HG02642 (cell line): ENCODE measurements around the gene GPAT2.
"Not testable (repeated sequence)": the region's sequence is repeated elsewhere in the genome, so short reads cannot be mapped to it uniquely, and the experiment has no call there.

Experiments used
- ATAC-seq: cut with Tn5 transposase; IDR thresholded peaks from one replicate; pipeline ENCODE4 v1.9.1; 2021; ENCODE audit warnings: mild to moderate bottlenecking; ENCODE audit not compliant: unreplicated experiment, poor library complexity

Gene GPAT2, protein sequence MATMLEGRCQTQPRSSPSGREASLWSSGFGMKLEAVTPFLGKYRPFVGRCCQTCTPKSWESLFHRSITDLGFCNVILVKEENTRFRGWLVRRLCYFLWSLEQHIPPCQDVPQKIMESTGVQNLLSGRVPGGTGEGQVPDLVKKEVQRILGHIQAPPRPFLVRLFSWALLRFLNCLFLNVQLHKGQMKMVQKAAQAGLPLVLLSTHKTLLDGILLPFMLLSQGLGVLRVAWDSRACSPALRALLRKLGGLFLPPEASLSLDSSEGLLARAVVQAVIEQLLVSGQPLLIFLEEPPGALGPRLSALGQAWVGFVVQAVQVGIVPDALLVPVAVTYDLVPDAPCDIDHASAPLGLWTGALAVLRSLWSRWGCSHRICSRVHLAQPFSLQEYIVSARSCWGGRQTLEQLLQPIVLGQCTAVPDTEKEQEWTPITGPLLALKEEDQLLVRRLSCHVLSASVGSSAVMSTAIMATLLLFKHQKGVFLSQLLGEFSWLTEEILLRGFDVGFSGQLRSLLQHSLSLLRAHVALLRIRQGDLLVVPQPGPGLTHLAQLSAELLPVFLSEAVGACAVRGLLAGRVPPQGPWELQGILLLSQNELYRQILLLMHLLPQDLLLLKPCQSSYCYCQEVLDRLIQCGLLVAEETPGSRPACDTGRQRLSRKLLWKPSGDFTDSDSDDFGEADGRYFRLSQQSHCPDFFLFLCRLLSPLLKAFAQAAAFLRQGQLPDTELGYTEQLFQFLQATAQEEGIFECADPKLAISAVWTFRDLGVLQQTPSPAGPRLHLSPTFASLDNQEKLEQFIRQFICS

DNA sequence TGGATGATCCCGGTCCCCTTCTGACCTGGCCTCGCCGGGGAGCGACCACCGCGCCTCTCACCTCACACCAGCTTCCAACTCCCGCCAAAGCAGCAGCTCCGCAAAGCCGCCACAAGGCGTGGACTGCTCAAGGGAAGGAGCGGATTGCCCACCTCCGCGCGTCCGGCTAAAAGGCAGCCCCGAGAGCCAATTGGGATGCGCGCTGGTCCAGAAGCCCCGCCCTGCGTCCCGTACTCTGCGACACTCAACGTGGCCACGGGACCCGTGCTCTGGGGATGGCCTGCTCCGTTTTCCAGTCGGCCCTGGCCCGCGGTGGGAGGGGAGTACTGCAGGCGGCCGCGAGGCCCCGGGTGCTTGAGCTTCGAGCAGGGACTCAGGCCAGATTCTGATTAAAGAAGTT is at the start of gene GPAT2:
Gene GPAT2, minus strand, starts transcription at position 125 of the 400 bp plus-strand sequence. CDS start 2,557 bp downstream, outside the sequence.
- not testable (repeated sequence) for ATAC-seq

DNA sequence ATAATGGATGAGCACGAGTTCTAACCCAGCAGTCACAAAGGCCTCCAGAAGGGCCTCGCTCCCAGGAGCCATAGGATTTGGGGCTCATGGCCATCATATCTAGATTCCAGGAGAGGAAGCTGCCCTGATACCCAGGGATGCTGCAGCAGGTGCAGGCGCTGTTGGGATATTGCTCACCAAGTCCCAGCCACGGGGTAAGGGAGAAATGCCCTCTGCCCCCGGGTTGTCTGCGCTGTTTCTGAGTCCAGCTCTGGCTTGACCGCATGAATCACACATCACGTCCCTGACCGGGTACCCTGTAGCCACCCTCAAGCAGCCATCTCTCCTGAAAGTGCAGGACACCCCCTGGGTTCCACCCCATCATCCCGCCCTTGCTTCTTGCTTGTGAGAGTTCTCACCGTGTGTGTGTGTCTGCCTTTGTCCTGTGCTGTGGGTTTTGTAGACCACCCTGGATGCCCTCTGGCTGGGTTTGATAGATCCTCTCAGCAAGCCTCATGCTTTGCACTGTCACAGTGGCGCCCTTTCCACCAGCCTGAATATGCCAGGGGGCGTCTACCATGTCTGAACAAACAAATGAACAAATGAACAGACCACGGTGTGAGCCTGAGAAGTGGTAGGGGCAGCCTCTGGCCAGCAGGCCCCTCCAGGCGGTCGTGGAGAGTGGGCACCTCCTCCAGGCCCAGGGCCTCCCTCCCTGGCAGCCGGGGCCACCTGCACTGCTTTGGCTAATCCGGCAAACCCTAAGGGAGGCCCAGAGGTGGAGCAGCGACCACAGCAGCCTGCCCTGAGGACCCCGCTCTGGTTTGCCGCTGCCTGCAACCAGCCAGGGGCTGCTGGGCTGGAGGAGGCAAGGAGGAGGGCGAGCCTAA is 49.5 kb upstream of the GPAT2 start:
- no peak for ATAC-seq

DNA sequence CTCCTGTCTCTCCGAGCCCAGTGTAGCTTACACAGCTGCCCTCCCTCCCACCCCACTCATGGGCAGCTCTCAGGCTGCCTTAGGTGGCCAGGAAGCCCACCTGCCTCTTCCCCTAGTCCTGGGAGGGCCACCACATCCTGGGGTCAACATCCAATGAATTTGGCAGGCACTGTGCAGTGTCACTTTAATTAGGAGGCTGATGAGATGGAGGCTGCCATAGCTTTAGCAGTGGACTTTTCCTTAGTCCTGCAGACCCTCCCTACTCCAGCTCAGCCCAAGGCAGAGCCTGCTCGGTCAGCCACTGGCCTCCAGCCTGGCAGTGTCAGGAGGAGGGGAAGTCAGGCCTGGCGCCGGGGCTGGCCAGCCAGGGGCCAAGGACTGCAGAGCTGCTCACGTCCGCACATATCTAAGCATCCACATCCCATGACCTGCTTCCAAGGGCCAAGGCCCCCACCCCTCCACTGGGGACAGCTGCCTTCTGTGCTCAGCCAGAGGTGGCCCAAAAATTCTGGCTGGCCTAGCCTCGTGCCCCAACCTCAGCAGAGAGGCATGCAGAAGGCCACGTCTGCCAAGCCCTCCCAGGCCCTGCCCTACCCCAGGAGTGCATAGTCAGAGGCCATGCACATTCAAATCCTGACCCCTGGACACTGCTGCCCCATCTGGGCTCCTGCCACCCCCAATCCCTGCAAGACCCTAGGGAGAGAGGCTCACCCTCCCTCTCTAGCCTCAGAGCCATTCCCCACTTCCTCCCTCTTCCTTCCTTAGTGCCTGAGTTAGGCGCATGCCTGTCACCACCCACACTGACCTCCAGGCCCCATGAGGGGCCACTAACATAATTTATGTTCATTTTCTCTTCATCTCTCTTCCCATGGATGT is 48.6 kb upstream of the GPAT2 start:
- no peak for ATAC-seq

DNA sequence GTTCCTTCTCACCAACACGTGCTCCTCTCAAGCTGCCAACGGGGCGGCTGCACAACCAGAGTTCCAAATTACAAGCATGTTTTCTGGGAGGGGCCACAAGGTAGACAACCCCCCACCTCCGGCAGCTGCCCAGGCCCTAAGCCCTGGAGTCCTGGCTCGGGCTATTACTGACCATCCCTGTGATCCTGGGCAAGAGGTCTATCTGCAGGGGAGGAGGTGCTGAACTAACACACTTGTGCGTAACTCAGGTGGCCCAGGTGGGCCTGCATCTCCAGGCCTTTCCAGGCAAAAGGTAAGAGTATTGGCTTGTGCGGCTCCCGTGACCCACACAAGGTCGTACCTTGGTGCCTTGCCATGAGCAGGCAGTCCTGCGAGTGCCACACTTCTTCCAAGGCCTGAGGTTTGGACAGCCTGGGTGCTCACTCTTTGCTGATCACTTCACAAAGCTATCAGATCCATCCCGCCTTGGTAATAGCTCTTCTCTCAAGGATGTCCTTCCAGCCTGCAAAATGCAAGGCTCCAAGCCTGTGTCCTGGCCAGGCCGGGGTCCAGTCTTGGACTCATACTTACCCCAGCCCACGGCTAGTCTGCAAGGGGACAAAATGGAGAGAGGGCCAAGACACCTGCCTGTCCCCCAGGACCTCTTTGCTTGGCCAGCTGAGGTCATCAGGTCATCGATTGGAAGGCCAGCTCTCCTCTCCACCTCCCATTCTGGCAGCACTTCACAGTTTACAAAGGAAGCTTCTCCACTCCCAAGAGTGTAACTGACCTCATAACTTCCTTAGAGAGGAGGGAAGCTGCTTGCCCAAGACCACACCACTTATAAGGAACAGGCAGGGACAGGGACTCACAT is 47.7 kb upstream of the GPAT2 start:
- no peak for ATAC-seq

DNA sequence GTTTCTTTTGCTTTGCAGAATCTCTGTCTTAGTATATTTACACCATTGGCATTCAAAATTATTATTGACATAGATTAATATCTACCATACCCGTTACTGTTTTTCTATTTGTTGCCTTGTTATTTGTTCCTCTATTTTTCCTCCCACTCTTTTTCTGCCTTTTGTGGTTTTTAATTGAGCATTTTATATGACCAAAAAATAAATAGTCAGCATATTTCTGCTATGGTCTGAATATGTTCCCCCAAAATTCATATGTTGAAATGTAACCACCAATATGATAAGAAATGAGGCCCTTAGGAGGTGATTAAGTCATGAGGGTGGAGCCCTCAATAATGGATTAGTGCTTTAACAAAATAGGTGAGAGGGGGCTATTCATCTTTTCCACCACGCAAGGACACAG is 46.3 kb upstream of the GPAT2 start:
- ATAC-seq = no peak

DNA sequence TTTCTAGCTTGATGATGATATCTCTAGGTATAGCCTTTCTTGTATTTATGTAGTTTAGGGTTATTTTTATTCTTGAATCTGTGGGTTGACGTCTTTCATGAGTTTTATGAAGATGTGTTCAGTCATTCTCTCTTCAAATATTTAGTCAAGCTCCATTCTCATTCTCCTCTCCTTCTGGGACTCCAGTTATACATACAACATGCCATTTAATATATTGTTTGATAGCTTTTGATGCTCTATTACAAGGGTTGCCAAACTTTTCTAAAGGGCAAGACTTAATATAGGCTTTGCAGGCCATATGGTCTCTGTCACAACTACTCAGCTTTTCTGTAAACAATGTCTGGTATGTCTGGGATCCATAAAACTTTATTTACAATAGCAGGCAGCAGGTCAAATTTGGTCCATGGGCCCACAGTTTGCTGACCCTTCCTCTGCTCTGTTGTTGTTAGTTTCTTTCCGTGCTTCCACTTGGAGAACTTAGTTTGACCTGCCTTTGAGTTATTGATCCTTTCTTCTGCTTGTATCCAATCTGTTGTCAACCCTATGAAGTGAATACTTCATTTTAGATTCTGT is 40.6 kb upstream of the GPAT2 start:
- no peak for ATAC-seq

DNA sequence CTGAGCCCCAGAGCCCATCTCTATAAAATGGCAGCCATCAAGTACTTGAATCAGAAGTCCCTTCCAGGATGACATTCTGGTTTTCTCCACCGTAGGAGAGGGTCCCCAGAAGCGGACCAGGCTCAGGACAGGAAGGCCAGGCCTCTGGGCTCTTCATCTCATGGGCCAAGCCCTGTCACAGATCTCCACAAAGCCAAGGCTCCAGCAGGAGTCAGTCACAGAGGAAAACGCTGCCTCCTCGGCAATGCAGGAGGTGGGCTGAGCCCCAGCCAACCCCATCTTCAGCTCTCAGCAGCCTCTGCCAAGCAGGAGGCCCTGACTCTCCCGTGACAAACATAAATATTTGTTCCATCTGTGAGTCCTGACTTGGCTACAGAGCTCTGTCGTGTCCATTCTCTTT is 39.4 kb upstream of the GPAT2 start:
- no peak for ATAC-seq

DNA sequence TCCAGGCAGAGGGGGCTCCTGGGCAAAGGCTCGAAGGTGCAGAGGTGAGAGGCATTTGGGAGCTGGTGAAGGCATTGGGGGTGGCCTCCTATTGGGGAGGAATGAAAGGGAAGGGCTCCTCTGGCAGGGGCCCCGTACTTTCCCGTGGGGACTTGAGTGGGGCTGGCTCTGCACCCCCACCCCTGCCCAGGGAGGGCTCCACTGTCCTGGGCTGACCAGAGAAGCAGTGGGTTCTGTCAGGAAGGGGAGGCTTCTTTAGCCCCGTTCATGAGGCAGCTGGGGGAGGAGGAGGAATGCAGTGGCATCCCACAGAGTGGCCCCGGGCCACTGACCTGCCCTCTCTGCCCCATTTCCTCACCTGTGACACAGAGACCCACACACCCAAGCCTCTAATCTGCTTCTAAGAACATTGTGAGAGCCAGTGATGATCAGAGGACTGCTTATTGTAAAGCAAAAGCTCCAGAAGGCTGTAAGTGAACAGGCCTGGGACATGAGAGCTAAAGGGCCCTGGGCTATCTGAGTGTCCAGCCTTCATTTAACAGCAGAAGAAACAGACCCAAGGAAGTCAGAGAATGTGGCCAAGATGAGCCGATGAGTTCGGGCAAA is 38.6 kb upstream of the GPAT2 start:
- ATAC-seq = no peak

DNA sequence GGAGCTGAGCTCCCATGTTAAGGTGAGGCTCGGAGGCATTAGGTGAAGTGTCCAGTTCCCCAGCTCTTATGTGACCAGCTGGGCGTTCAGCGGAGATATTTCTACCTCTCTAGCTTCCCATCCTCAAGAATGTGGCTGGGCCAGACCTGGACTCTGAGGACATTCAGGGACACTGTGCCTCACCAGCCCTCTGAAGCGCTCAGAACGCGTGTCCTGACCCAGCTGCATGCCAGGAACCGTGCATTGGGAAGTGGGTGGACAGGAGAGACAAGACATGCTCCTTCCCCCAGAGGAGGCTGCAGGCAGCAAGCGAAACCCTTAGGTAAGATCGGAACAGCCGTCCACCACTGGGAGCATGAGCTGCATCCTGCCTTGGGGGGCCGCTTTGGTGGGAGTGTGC is 38.0 kb upstream of the GPAT2 start:
- ATAC-seq = no peak

DNA sequence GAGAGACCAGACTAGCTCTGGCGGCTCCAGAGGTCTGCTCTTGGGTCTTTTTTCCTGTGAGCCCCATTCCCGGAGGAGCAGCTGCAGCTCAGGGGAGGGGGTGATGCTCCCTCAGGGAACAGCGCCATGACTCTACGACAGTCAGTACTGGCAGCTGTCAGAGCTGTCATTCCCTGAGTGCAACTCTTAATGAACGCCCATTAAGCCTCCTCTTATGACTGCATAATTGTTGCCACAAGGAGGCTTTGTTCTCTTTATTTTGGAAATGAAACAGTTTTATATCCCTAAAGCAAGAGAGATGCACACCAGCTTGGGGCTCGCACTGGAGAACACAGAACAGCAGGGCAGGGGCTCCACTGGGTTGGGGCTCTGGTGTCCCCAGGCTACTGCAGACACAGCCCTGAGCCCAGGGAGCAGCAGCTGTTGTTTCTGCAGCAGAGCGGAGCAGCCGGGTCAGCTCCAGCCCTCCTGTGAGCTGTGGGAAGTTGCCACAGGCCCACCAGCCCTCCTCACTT is 37.3 kb upstream of the GPAT2 start:
- ATAC-seq = not testable (repeated sequence)

DNA sequence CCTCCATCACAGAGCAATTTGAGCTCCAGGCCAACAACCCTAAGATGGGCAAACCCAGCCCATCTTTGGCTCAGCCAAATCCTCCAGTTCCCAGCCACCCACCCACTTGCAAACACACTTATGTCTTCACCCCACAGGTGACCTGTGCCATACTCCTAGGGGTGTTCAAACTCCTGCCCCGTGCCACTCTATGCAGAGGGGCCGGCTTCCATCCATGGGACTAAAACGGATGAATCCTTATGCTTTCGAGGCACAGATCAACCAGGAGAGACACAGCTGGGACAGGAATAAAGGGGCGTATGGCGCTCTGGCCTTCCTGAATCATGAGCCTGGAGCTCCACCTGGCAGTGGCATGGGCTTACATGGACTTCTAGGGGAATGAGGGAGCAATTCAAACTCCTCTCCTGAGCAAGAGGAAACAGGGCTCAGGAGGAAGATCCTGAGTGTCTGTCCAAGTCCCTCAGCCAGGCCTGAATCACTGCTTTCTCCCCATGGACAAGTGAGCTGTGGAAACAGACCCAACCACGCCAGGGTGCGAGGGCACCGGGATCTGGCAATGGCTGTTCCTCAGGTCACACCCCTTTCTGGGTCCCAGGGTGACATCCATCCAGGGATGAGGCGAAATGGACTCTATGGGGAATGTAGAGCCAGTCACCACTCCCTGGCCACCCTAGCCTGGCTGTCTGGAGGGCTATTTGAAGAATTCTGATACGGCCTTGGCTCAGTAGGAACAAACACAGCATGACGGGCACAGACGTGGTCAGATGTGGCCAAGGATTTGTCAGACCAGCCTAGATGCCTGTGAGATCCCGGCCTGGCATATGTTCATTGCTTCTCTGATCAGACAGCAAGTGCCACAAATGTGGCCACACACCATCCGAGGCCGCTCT is 36.6 kb upstream of the GPAT2 start:
- ATAC-seq = not testable (repeated sequence)

DNA sequence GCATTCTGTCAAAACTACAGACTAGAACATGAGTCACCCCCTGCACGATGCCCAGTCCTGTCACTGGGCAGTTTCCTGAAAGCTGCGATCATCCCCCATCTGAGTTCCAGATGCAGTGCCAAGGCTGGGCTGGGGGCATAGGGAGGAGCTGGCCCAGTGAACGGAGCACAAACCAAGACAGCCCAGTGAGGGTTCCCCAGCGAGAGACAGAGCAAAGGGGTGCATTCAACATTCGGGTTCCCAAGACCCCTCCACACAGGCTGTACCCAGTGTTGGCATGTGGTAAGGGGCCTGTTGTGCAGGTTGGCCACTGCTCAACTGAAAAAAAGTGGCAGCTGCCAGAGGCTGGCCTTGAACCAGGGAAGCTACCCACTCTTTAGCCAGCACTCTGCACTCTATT is 35.6 kb upstream of the GPAT2 start:
- ATAC-seq = not testable (repeated sequence)

DNA sequence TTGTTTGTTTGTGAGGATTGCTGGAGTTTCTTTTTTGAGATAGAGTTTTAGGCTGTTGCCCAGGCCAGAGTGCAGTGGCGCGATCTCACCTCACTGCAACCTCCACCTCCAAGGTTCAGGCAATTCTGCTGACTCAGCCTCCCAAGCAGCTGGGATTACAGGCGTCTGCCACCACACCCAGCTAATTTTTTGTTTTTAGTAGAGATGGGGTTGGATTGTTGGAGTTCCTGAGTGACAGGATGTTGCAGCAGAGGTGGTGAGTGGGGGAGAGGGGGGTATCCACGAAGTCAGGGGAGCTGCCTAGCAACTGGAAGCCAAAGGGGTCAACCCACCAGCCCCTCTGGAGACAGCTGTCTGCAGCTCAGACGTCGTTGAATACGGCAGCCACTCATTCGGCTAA is 35.2 kb upstream of the GPAT2 start:
- not testable (repeated sequence) for ATAC-seq

DNA sequence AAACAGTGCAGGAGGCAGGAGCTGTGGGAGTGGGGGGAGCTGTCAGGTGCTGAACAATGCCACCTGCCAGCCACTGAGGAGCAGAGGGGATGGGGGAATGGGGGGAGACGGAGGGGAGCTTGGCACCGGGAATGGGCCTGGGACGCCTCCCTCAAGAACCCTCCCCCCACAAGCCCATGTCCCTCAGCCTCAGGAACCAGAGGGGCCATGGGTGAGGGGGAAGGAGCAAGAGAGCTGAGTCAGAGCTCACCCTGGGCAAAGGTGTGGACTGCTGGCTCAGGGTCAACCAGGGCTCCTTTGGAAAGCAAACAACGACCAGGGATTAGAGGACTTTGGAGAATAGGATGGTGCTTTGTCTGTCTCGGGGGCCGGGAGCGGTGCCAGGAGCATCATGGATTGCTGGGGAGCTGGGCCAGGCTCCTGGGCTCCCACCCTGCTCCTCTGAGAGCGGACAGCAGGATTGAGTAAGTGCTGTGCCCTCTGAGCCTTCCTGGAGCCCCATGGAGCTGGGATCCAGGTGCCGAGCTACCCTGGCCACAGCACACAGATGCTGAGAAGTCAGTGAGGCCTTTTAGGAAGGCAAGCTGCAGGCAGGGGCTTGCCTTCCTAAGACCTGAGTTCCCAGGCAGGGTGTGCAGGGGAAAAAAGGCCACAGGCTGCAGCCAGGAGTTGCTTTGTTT is 33.3 kb upstream of the GPAT2 start:
- ATAC-seq = not testable (repeated sequence)

DNA sequence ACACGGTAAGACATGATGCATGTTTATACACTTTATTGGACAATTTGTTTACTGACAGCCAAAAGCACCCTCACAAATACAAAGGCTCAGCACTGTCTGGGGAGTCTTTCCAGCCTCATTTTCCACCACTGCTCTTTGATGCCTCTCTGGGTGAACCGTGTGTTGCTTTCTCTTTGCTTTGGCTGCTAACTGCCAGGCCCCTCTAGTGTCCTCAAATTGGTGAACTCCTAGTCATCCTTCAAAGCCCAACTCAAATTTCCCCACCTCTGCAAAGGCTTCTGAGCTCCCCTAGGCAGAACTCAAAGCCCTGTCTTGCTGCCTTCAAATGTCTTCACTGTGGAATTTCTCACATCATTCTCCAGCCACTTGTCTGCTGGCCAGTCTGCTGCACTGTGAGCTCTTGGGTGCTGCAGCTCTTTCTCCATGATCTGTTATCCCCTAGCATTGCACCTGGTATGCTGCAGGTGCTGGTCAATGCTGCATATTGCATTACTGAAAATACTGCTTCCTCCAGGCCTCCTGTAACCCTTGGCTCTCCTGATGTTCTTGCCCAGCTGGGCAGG is 32.5 kb upstream of the GPAT2 start:
- not testable (repeated sequence) for ATAC-seq

DNA sequence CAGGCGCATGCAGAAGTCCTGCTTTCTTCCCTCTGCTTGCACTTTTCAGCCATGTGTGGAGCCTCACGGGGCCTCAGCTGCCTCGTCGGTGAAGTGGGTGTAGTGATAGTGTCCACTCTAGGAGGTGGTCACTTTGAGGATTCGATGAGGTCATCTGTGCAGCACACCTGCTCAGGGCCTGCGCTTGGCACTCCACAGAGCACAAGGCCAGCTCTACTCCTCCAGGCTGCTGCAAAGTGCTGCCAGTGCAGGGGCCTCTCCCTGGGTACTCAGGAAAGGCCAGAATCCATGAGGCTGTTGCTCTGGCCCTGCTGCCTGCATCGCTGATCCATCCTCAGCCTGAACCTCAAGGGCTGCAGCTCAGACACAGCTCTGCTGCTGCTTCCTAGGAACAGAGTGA is 31.8 kb upstream of the GPAT2 start:
- ATAC-seq = not testable (repeated sequence)
